SJSA1 (cell line): ENCODE results near the gene TBL1X. TPM values are rescaled to one million over a fixed set of nuclear protein-coding genes. Genes with fewer than 3 reads are reported as not detected.
"Not testable (repeated sequence)": the region's sequence is repeated elsewhere in the genome, so short reads cannot be mapped to it uniquely, and the experiment has no call there.

ENCODE experiments used
- DNase-seq, 2 experiments: peaks; one replicate each; pipeline ENCODE4 v3.0.0-alpha.2; 2015 to 2020; ENCODE audit warnings: low spot score in 2 of 2, low read depth in 1 of 2
- H3K27ac ChIP-seq: fragments of 250-450 bp; sonication (Bioruptor Pico); 2 replicates; pipeline ENCODE4 v1.5.1; 2020; ENCODE audit warnings: mild to moderate bottlenecking, moderate library complexity
- H3K27me3 ChIP-seq: fragments of 250-450 bp; sonication (Bioruptor Pico); replicated peaks from 2 replicates; pipeline ENCODE4 v1.5.1; 2020; ENCODE audit warnings: mild to moderate bottlenecking, moderate library complexity
- H3K36me3 ChIP-seq: fragments of 250-450 bp; sonication (Bioruptor Pico); 2 replicates; pipeline ENCODE4 v1.5.1; 2020; ENCODE audit warnings: mild to moderate bottlenecking
- H3K4me1 ChIP-seq: fragments of 250-450 bp; sonication (Bioruptor Pico); replicated peaks from 2 replicates; pipeline ENCODE4 v1.6.1; 2021; ENCODE audit warnings: mild to moderate bottlenecking
- H3K4me3 ChIP-seq: fragments of 250-450 bp; sonication (Bioruptor Pico); 2 replicates; pipeline ENCODE4 v1.5.1; 2020; ENCODE audit warnings: mild to moderate bottlenecking
- H3K9me3 ChIP-seq: fragments of 250-450 bp; sonication (Bioruptor Pico); replicated peaks from 2 replicates; pipeline ENCODE4 v1.5.1; 2020; ENCODE audit warnings: mild to moderate bottlenecking
- total RNA-seq: library from RNA; depleted of rRNA; stranded (reverse); fragments of >200 nt; shearing (Covaris generic); gene quantifications from 2 replicates; pipeline ENCODE4 v1.2.3, GENCODE V29; 2014

TBL1X gene
- total RNA-seq, 1 experiment from 2014 or later: 21.4 TPM

- H3K27ac ChIP-seq: no peak overlapping the region
- H3K27me3 ChIP-seq: no peaks in the 10 kb centered on the region
- no peaks in the 10 kb centered on the region for H3K36me3 ChIP-seq
- H3K4me3 ChIP-seq: no peak overlapping the region
- no peaks in the 10 kb centered on the region for H3K4me1 ChIP-seq
- no peak for DNase-seq
- H3K9me3 ChIP-seq: no peaks in the 10 kb centered on the region
These were observed 24.6 kb upstream of the TBL1X start for GRCh38 chrX:9440116-9440844.

- H3K36me3 ChIP-seq: no peaks in the 10 kb centered on the region
These were observed 22.8 kb upstream of the TBL1X start for GRCh38 chrX:9442056-9442455.

GRCh38 chrX:9443327-9443726, 21.5 kb upstream of the TBL1X start:
- H3K27ac ChIP-seq: no peak overlapping the region
- H3K36me3 ChIP-seq: no peaks in the 10 kb centered on the region
- no peak for DNase-seq
- H3K9me3 ChIP-seq: no peaks in the 10 kb centered on the region
- peaks cover 10% of the 10 kb centered on the region for H3K4me1 ChIP-seq
- no peaks in the 10 kb centered on the region for H3K27me3 ChIP-seq
- H3K4me3 ChIP-seq: no peak overlapping the region

More at GRCh38 chrX:9442056-9442455, 22.8 kb upstream of the TBL1X start:
- no peak overlapping the region for H3K4me3 ChIP-seq
- no peak for DNase-seq
- H3K27me3 ChIP-seq: no peaks in the 10 kb centered on the region
- H3K9me3 ChIP-seq: no peaks in the 10 kb centered on the region
- no peak overlapping the region for H3K27ac ChIP-seq
- peaks cover 9% of the 10 kb centered on the region for H3K4me1 ChIP-seq

DNA sequence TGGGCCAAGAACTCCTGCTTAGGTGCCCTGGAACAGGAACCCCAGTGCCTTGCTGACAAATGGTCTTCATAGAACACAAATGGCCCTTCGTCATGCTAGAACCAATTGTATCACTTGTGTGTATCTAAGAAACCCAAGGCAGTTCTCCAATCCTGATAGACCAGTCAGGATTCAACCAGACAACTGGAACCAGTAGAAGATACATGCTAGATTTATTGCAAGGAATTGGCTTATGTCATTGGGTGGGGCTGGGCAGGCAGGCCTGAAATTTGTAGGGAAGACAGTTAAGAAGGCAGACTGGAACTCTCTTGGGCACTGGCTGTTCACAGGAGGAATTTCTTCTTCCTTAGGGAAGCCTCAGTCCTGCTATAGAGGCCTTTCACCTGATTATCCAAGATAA, 17.0 kb upstream of the TBL1X start:
- H3K27me3 ChIP-seq: no peaks in the 10 kb centered on the region
- H3K9me3 ChIP-seq: no peaks in the 10 kb centered on the region
- no peak overlapping the region for H3K4me3 ChIP-seq
- H3K27ac ChIP-seq: no peak overlapping the region
- H3K36me3 ChIP-seq: no peaks in the 10 kb centered on the region
- peaks cover 10% of the 10 kb centered on the region for H3K4me1 ChIP-seq
- no peak for DNase-seq

DNA sequence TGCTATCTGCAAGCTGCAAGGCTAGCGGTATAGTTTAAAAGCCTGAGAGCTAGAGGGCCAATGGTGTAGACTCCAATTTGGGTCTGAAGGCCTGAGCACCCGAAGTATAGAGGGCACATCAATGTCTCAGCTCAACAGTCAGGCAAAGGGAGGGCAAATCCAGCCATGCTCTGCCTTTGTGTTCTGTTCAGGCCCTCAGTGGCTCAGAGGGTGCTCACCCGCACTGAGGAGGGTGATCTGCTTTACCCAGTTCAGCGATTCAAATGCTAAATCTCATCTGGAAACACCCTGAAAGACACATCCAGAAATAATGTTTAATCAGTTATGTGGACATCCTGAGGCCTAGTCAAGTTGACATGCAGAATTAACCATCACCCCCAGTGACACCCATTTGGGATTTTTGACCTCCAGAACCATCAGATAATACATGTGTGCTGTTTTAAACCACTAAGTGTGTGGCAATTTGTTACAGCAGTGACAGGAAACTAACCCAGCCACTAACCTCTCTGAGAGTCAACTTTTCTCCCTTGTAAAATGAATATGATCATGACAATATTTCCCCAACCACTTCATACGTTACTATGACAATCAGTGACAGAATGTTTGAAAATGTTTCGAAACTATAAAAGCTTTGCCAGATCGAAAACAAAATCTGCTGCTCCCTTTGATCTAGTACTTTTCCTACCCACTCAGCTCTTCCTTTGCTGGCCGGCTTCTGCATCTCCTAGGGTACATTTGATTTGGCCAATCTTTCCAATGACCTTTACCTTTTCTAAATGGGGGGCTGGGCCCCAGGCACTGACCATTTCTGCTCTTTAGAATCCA, 8.4 kb upstream of the TBL1X start:
- DNase-seq: no peak
- H3K4me3 ChIP-seq: no peak overlapping the region
- no peaks in the 10 kb centered on the region for H3K36me3 ChIP-seq
- no peaks in the 10 kb centered on the region for H3K9me3 ChIP-seq
- no peak overlapping the region for H3K27ac ChIP-seq
- H3K4me1 ChIP-seq: no peaks in the 10 kb centered on the region
- no peaks in the 10 kb centered on the region for H3K27me3 ChIP-seq

- H3K27ac ChIP-seq, DNase-seq: not testable (repeated sequence)
These were observed 6.8 kb upstream of the TBL1X start for GRCh38 chrX:9458034-9458433.

DNA sequence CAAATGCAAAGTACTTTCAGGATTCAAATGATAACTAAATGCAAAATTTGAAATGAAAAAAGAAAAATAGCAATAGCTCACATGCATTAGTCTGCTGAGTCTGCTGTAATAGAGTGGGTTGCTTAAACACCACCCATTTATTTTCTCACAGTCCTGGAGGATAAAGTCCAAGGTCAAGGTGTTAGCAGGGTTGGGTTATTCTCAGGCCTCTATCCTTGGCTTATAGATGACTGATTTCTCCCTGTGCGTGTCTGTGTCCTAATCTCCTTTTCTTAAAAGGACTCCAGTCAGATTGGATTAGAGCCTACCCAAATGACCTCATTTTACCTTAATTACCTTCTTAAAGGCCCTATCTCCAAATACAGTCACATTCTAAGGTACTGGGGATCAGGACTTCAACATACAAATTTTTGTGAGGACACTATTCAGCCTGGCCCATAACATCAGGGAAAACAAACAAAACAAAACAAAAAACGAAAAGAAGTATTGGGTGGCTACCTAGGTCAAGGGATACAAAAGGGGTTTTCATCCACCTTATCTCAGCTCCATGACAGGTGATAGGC, 6.3 kb upstream of the TBL1X start:
- Histone ChIP-seq H3K4me1 (peaks cover 10% of the 10 kb centered on the region), H3K27ac (no peak overlapping the region), H3K9me3 (no peaks in the 10 kb centered on the region), H3K4me3 (no peak overlapping the region), H3K27me3 (no peaks in the 10 kb centered on the region), H3K36me3 (no peaks in the 10 kb centered on the region)
- DNase-seq: no peak

More at GRCh38 chrX:9458034-9458433, 6.8 kb upstream of the TBL1X start:
- H3K4me3 ChIP-seq, H3K4me1 ChIP-seq, H3K36me3 ChIP-seq, H3K27me3 ChIP-seq, H3K9me3 ChIP-seq: not testable (repeated sequence)

GRCh38 chrX:9459186-9459748, 5.6 kb upstream of the TBL1X start:
- H3K9me3 ChIP-seq: no peaks in the 10 kb centered on the region
- peaks cover 16% of the 10 kb centered on the region for H3K4me1 ChIP-seq
- no peaks in the 10 kb centered on the region for H3K27me3 ChIP-seq
- H3K36me3 ChIP-seq: no peaks in the 10 kb centered on the region
- H3K27ac ChIP-seq: no peak overlapping the region
- H3K4me3 ChIP-seq: no peak overlapping the region
- no peak for DNase-seq

DNA sequence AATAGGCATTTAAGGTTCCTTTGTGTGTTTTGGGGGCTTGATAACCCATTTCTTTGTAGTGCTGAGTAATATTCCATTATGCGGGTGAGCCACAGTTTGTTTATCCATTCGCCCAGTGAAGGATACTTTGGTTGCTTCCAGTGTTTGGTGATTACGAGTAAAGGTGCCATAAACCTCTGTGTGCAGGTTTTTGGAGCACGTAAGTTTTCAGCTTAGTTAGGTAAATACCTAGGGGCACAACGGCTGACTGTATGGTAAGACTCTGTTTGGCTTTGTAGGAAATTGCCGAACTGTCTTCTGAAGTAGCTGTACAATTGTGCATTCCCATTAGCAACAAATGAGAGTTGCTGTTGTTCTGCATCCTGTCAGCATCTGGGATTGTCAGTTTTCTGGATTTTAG, 3.8 kb upstream of the TBL1X start:
- H3K27ac ChIP-seq: no peak overlapping the region
- H3K9me3 ChIP-seq: no peaks in the 10 kb centered on the region
- no peak for DNase-seq
- no peak overlapping the region for H3K4me3 ChIP-seq
- no peaks in the 10 kb centered on the region for H3K27me3 ChIP-seq
- H3K4me1 ChIP-seq: peaks cover 21% of the 10 kb centered on the region
- H3K36me3 ChIP-seq: peaks cover 4% of the 10 kb centered on the region; the same call in 1 of the 2 replicates

DNA sequence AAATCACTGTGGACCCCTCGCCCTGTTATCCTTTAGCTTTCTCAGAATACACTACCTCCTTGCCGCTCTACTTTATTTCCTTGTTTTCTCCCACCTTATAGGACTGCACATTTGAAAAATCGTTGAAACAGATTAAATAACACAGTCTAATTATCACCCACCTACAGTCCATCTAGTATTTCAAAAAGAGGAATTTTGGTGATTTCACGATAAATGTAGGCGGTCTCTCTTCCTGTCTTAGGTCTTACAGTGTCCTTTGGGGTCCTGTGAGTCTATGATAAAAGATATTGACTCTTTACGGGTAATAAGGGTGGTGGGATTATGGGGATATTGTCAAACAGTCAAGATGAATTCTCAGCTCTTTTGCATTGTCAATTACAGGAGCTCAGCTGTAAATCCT, 2.4 kb upstream of the TBL1X start:
- H3K27me3 ChIP-seq: no peaks in the 10 kb centered on the region
- peaks cover 4% of the 10 kb centered on the region; the same call in 1 of the 2 replicates for H3K36me3 ChIP-seq
- H3K4me3 ChIP-seq: no peak overlapping the region
- no peak for DNase-seq
- peaks cover 29% of the 10 kb centered on the region for H3K4me1 ChIP-seq
- peak overlapping the region; percentile 16 for H3K27ac ChIP-seq
- no peaks in the 10 kb centered on the region for H3K9me3 ChIP-seq

DNA sequence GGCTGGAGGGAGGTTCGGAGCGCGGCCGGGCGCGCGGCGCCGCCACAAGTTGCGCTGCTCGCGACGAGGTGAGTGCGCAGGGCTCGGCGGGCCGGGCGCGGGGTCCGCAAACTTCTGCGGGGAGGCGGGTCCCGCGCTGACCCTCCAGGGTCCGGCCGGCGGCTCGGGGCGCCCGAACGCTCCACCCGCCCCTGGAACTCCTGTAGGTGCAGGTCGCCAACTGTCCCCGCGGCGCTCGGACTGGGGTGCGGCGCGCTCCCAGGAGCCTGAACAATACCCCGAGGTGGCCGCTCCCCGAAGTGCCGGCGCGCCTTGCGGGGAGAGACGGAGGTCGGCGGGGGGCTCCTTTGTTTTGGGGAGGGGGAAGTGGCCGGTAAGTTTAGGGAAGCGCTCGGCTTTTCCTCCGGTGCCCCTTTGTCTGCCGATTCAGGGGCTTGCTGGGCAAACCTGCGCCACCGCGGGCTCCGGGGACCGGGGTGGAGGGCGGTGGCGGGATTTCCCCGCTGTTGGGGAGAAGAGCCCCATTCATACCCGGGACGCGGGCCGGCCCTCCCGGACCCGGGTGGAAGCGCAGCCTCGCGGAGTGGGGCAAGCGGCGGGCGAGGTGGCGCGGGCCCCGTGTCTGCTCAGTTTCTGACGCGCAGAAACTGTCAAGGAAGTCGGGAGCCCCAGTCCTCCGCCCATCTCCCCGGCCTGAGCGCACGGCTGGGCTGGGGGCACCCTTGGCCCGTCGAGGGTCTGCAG, 694 bp downstream of the TBL1X start:
- Histone ChIP-seq H3K9me3 (no peaks in the 10 kb centered on the region), H3K27ac (peak overlapping the region; percentile 46), H3K4me3 (peak overlapping the region; percentile 78), H3K27me3 (no peaks in the 10 kb centered on the region), H3K4me1 (peaks cover 37% of the 10 kb centered on the region), H3K36me3 (peaks cover 4% of the 10 kb centered on the region; the same call in 1 of the 2 replicates)
- DNase-seq: peak in 1 of 2 experiments; percentile 28

GRCh38 chrX:9466124-9466495, 1.3 kb downstream of the TBL1X start:
- Histone ChIP-seq H3K9me3 (no peaks in the 10 kb centered on the region), H3K27ac (peak overlapping the region; percentile 46), H3K36me3 (peaks cover 4% of the 10 kb centered on the region; the same call in 1 of the 2 replicates), H3K4me3 (peak overlapping the region; percentile 78), H3K4me1 (peaks cover 41% of the 10 kb centered on the region), H3K27me3 (no peaks in the 10 kb centered on the region)
- DNase-seq: peak in 1 of 2 experiments; percentile 19

GRCh38 chrX:9466736-9467135, 1.9 kb downstream of the TBL1X start:
- peaks cover 4% of the 10 kb centered on the region; the same call in 1 of the 2 replicates for H3K36me3 ChIP-seq
- no peak for DNase-seq
- no peaks in the 10 kb centered on the region for H3K9me3 ChIP-seq
- peaks cover 44% of the 10 kb centered on the region for H3K4me1 ChIP-seq
- H3K27ac ChIP-seq: 0 out of 2 replicates have a peak overlapping the region, but pooled peaks have one; percentile 46
- H3K27me3 ChIP-seq: no peaks in the 10 kb centered on the region
- H3K4me3 ChIP-seq: peak overlapping the region; percentile 78
